Glutamatergic neuron (in vitro differentiated cells): ENCODE results near the gene PXDN. TPM values are rescaled to one million over a fixed set of nuclear protein-coding genes. Genes with fewer than 3 reads are reported as not detected.

ENCODE experiments used
- DNase-seq: peaks from one replicate; pipeline ENCODE4 v3.0.0; 2022
- H3K27ac Mint-ChIP-seq: one replicate; pipeline ENCODE4 v1.8.0; 2020; ENCODE audit warnings: mild to moderate bottlenecking, mixed read lengths, inconsistent platforms; ENCODE audit not compliant: unreplicated experiment
- H3K27me3 Mint-ChIP-seq: one replicate; pipeline ENCODE4 v1.8.0; 2020; ENCODE audit warnings: mild to moderate bottlenecking, moderate library complexity, mixed read lengths, inconsistent platforms; ENCODE audit not compliant: unreplicated experiment
- H3K36me3 Mint-ChIP-seq: one replicate; pipeline ENCODE4 v1.8.0; 2020; ENCODE audit warnings: mild to moderate bottlenecking, mixed read lengths, inconsistent platforms; ENCODE audit not compliant: unreplicated experiment
- H3K4me1 Mint-ChIP-seq: one replicate; pipeline ENCODE4 v1.8.0; 2020; ENCODE audit warnings: mild to moderate bottlenecking, low read depth, mixed read lengths, inconsistent platforms; ENCODE audit not compliant: unreplicated experiment
- H3K4me3 Mint-ChIP-seq: one replicate; pipeline ENCODE4 v1.8.0; 2020; ENCODE audit warnings: mild to moderate bottlenecking, mixed read lengths, inconsistent platforms; ENCODE audit not compliant: unreplicated experiment
- H3K9me3 Mint-ChIP-seq: one replicate; pipeline ENCODE4 v1.8.0; 2020; ENCODE audit warnings: mild to moderate bottlenecking, moderate library complexity, mixed read lengths, inconsistent platforms; ENCODE audit not compliant: unreplicated experiment
- total RNA-seq: library from RNA; stranded (reverse); fragmentation: NEBNext Ultra II Directional; extraction: Animal tissue kit (Norgen Biotek cat#: 25700); gene quantifications from one replicate; pipeline ENCODE4 v1.2.1, GENCODE V29; 2021; ENCODE audit not compliant: unreplicated experiment
- TF ChIP-seq, protein P1 (sequence below): fragments of 200-600 bp; sonication (generic); IDR thresholded peaks from one replicate; pipeline ENCODE4 v1.5.0; 2021; ENCODE audit not compliant: partially characterized antibody, unreplicated experiment

The PXDN gene
- total RNA-seq, 1 donor from 2014 or later: 226 TPM

DNA sequence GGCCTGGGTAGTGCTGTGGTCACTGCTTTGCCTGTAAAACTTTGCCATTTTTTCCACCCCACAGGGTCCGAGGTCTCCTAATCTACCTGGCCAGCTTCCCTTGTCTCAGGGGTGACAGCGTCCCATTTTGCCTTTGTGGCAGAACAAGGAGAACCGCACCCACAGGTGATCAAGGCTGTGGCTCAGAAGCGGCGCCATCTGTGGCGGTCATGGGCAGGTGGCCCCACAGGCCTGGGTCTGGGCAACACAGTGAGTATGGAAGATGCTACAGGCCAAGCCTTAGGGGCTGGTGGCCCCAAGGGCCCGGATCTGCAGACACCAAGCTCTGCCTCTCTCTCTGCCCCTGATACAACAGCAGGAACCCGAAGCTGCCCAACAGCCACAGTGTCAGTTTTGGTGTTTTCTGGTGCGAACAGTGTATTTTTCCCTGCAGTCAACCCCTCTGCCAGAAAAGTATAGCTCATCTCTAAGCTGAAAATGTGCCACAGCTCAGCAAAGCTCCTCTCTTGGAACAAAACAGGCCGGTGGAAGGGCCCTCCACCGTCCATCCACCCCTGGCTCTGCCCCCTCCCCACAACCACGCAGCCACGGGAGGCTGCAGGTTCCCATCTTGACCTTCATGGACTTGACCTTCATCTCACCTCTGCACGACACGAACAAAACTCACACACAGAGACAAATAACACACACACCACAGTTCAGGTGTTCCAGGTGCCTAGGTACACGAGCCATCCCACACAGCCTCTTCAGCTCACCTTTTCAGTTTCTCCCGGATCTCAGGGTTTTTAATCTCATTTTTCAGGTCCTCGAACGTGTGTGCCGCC, 96.7 kb downstream of the PXDN start:
- H3K9me3 Mint-ChIP-seq: peaks cover 13% of the 10 kb centered on the region
- H3K27me3 Mint-ChIP-seq: peaks cover 10% of the 10 kb centered on the region
- H3K36me3 Mint-ChIP-seq: peaks cover 22% of the 10 kb centered on the region
- peak overlapping the region; percentile 52 for H3K27ac Mint-ChIP-seq
- TF ChIP-seq, protein P1, sequence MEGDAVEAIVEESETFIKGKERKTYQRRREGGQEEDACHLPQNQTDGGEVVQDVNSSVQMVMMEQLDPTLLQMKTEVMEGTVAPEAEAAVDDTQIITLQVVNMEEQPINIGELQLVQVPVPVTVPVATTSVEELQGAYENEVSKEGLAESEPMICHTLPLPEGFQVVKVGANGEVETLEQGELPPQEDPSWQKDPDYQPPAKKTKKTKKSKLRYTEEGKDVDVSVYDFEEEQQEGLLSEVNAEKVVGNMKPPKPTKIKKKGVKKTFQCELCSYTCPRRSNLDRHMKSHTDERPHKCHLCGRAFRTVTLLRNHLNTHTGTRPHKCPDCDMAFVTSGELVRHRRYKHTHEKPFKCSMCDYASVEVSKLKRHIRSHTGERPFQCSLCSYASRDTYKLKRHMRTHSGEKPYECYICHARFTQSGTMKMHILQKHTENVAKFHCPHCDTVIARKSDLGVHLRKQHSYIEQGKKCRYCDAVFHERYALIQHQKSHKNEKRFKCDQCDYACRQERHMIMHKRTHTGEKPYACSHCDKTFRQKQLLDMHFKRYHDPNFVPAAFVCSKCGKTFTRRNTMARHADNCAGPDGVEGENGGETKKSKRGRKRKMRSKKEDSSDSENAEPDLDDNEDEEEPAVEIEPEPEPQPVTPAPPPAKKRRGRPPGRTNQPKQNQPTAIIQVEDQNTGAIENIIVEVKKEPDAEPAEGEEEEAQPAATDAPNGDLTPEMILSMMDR: no peak
- DNase-seq: no peak
- H3K4me3 Mint-ChIP-seq: no peak overlapping the region
- H3K4me1 Mint-ChIP-seq: peaks cover 10% of the 10 kb centered on the region

DNA sequence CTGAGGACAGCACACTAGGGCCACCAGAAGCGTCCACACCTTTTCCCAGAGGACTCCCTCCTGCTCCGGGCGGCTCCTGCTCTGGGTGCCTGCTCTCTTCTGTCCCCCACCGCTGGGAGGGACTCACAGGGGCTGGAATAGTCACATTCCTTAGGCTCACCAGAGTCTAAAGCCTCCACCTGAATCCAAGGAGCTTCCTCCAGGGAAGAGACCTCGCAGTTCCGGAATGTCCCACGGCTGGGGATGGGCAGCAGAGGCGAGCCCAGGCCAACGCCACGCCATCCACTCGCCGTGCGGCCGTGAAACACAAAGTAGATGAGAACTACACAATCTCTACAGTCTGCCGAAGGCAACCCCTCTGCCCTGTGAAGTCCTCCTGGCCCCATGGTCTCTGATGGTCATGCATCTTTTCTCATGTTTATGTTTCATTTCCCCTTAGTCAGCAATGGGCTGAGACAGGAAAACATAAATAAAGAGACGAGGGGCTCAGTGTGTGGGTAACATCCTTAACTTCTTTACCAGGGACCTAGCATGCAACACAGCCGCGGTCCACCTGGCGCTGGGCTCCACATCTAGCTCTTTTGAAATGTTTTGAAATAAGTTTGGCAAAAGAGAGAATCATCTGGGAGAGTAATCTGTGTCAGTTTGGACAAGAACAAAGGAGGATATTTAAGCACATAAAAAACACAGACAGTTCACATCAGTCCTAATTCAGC, 98.4 kb downstream of the PXDN start:
- H3K36me3 Mint-ChIP-seq: peaks cover 22% of the 10 kb centered on the region
- H3K4me1 Mint-ChIP-seq: peaks cover 21% of the 10 kb centered on the region
- H3K4me3 Mint-ChIP-seq: no peak overlapping the region
- peaks cover 9% of the 10 kb centered on the region for H3K27me3 Mint-ChIP-seq
- peaks cover 13% of the 10 kb centered on the region for H3K9me3 Mint-ChIP-seq
- peak overlapping the region; percentile 28 for H3K27ac Mint-ChIP-seq
- no peak for DNase-seq
- TF ChIP-seq, protein P1: no peak

DNA sequence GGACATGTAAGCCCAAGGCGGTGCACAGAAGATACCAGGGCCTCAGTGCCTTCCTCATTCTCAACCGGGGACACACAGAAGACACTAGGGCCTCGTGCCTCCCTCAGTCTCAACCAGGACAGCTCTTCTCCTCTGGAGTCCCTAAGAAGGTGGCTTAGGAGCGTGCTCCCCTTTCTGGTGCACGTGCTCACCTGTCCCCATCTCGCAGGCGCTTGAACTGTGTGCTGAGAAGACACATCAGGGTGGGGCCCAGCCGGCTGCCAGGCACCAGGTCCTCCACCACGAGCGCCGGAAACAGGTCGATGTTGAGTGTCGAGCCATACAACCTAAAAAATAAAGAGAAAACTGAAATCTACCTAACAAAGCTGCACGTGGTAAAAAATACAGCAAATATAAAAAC, 99.9 kb downstream of the PXDN start:
- H3K9me3 Mint-ChIP-seq: peaks cover 3% of the 10 kb centered on the region
- DNase-seq: no peak
- peaks cover 12% of the 10 kb centered on the region for H3K36me3 Mint-ChIP-seq
- TF ChIP-seq, protein P1: no peak
- no peak overlapping the region for H3K27ac Mint-ChIP-seq
- no peak overlapping the region for H3K4me3 Mint-ChIP-seq
- H3K4me1 Mint-ChIP-seq: peaks cover 21% of the 10 kb centered on the region
- H3K27me3 Mint-ChIP-seq: peaks cover 3% of the 10 kb centered on the region

DNA sequence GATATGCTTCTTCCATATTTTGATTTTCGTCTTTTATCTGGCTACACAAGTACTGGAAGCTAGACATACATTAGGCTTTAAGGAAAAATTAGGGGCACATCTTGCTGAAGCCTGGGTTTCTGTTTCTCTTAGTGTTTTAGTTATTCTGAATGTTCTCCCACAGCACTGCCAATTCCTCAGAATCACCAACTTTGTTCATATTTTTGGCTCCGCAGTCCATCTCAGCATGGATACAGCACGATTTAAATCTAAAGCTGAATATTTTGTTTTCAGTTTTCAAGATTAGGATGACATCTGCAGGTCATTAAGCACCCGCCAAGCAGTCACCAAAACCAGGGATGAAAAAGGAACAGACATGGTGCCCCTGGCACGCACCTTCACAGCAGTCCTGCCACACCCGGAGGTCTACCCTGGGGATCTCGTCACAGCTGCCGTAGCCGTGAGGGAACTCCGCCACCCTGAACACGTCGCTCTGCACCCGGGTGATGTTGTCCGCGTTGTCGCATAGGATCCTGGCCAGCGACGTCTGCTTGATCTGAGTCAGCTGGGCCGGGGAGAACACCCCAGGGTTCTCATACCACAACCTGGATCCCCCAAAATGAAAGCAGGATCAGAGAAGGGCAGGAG, 101.2 kb downstream of the PXDN start:
- H3K9me3 Mint-ChIP-seq: peaks cover 3% of the 10 kb centered on the region
- H3K27me3 Mint-ChIP-seq: peaks cover 3% of the 10 kb centered on the region
- DNase-seq: no peak
- TF ChIP-seq, protein P1: no peak
- H3K4me3 Mint-ChIP-seq: no peak overlapping the region
- H3K27ac Mint-ChIP-seq: peak overlapping the region; percentile 3
- H3K36me3 Mint-ChIP-seq: peaks cover 9% of the 10 kb centered on the region
- peaks cover 22% of the 10 kb centered on the region for H3K4me1 Mint-ChIP-seq
